ENCODE results near the gene DMGDH.

DMGDH gene

GRCh38 chr5:79069488-79070349, at the start of gene DMGDH, which contains the start of gene BHMT2:
TSS of gene DMGDH (minus strand) at chr5:79069674. CDS start at chr5:79069620, 54 bp downstream.
TSS of gene BHMT2 (plus strand) at chr5:79069767. CDS start at chr5:79069783, 16 bp downstream.
- DNase-seq: no peak

- no peak for DNase-seq
Observed at GRCh38 chr5:79112703-79113058, 43.2 kb upstream of the DMGDH start.

GRCh38 chr5:79111960-79112702, 42.7 kb upstream of the DMGDH start:
- DNase-seq: no peak

- DNase-seq: no peak
Observed at GRCh38 chr5:79111387-79111959, 42.0 kb upstream of the DMGDH start, which contains the start of gene BHMT. TSS of gene BHMT (plus strand) at chr5:79111809. CDS start at chr5:79111886, 77 bp downstream.

GRCh38 chr5:79109527-79110492, 40.3 kb upstream of the DMGDH start:
- DNase-seq: no peak

GRCh38 chr5:79108792-79109191, 39.3 kb upstream of the DMGDH start:
- no peak for DNase-seq

- DNase-seq: no peak
Observed at GRCh38 chr5:79108086-79108485, 38.6 kb upstream of the DMGDH start.

- DNase-seq: no peak
Observed at GRCh38 chr5:79107020-79107796, 37.7 kb upstream of the DMGDH start.

GRCh38 chr5:79105868-79106267, 36.4 kb upstream of the DMGDH start:
- no peak for DNase-seq

- no peak for DNase-seq
Observed at GRCh38 chr5:79093762-79094161, 24.3 kb upstream of the DMGDH start.

- no peak for DNase-seq
Observed at GRCh38 chr5:79091064-79091463, 21.6 kb upstream of the DMGDH start.

- no peak for DNase-seq
Observed at GRCh38 chr5:79088507-79088906, 19.0 kb upstream of the DMGDH start.

- no peak for DNase-seq
Observed at GRCh38 chr5:79086116-79086515, 16.6 kb upstream of the DMGDH start.

GRCh38 chr5:79081779-79082178, 12.3 kb upstream of the DMGDH start:
- no peak for DNase-seq

- no peak for DNase-seq
Observed at GRCh38 chr5:79080804-79081203, 11.3 kb upstream of the DMGDH start.

GRCh38 chr5:79077680-79078365, 8.3 kb upstream of the DMGDH start:
- DNase-seq: no peak

GRCh38 chr5:79076819-79077218, 7.3 kb upstream of the DMGDH start:
- no peak for DNase-seq

GRCh38 chr5:79075646-79076426, 6.4 kb upstream of the DMGDH start:
- DNase-seq: no peak

- no peak for DNase-seq
Observed at GRCh38 chr5:79074641-79075040, 5.2 kb upstream of the DMGDH start.

GRCh38 chr5:79070350-79070667, 835 bp upstream of the DMGDH start:
- no peak for DNase-seq
